Endometrial microvascular endothelial cells (primary cell): ENCODE data around the gene CHRNA5. TPM values are rescaled to one million over a fixed set of nuclear protein-coding genes. Genes with fewer than 3 reads are reported as not detected.

ENCODE experiments used
- in situ Hi-C: cut with HindIII; loops from 2 replicates; pipeline ENCODE4 v1.10.0; 2017; ENCODE audit warnings: low sequenced_read_pairs, low pct_unique_long_range_greater_than_20kb; ENCODE audit errors: inconsistent ontology term
- total RNA-seq: library from RNA; depleted of rRNA; stranded (reverse); fragments of >200 nt; gene quantifications from one replicate; pipeline ENCODE4 v1.2.3, GENCODE V29; 2015; ENCODE audit errors: inconsistent ontology term

The CHRNA5 gene
- total RNA-seq, 1 donor from 2014 or later = 18.6 TPM

GRCh38 chr15:78617516-78617915 is 52.2 kb downstream of the CHRNA5 start:
- in situ Hi-C loops = no loop called here

- in situ Hi-C loops = no loop called here
Observed at GRCh38 chr15:78618064-78618463, 52.7 kb downstream of the CHRNA5 start.

DNA sequence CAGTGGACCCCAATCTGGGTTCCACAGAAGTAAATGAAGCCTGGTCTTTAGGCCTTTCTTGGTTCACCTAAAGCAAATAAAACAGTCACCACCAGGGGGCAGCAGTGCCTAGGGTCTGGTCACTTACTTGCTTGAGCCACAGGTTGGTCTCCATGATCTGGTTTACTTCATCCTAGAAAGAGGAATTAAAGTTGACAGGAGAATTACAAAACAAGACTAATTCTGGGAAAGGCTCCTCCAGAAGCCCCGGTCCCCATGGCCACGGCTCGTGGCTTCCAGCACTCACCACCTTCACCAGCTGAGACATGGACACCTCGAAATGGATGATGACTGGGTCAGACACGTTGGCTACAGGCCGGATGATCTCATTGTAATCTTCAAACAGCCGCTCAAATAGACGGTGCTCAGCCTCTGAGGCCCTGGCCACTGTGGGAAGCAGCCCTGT is 53.2 kb downstream of the CHRNA5 start:
- in situ Hi-C loops = no loop called here

DNA sequence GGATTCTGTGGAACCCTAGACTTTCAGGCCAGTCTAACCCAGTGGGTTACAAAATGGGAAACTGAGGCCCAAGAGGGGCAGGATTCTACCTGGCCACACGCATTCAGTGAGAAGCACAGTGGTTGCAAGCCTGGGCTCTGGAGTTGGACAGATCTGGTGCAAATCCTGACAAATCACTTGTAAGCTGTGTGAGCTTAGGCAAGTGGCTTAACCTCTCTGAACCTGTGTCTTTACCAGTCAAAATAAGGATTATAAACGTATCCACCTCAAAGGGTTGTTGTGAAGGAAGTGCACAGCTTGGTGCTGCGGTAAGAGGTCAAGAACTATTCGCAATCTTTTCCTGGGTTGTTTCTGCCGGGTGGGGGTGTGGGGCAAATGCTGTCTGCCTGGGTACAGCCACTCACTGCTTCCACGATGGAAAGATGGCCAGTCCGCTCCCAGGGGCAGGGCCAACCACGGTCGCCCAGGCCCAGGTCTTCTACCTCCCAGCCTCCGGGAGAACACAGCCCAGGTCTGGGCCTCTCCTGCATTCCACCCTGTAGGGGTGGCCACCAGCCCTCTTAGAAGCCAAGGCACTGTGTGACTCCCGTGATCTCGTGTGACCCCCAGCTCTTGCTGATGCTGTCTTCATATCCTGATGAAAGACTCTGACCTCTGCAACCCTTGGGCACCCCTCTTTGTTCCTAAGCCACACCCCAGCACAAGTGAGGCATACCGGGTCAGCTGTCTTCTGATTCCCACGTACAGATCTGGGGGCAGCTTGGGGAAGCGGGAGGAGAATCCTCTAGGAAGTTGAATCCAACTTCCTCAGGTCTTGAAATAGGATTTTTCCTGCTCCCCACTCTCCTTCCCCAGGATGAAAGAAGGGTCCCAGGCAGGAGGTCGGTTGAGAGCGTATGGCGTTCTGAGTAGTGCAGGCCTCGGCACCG is 54.0 kb downstream of the CHRNA5 start:
- in situ Hi-C loops = no loop called here

DNA sequence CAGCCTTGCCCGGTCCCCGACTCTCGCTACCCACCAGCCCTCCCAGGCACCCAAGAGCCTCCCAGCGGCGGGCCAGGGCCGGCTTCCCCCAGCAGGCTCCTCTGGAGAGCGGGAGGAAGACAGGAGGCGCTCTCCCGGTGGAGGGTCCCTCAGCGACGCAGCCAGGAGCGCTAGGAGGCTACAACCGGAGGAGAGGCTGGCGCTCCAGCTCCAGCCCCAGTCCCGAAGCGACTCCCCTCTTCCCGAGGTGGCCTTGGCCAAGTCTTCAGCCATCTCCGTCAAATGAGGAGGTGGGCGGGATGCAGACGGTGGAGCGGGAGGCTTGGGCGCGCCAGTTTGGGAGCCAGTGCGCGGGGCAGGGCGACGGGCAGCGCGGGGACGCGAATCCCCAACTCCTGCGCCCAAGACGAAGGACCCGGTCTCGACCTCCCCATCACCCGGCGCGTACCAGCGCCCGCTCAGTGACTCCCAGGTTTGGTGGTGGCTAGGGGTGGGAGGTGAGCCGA is 54.8 kb downstream of the CHRNA5 start:
- in situ Hi-C loops = no loop called here

- in situ Hi-C loops = no loop called here
Observed at GRCh38 chr15:78620527-78621421, 55.5 kb downstream of the CHRNA5 start, which contains the start of gene CHRNA3. CHRNA3 (minus strand) TSS chr15:78620996; CDS start chr15:78620794, 202 bp downstream.

DNA sequence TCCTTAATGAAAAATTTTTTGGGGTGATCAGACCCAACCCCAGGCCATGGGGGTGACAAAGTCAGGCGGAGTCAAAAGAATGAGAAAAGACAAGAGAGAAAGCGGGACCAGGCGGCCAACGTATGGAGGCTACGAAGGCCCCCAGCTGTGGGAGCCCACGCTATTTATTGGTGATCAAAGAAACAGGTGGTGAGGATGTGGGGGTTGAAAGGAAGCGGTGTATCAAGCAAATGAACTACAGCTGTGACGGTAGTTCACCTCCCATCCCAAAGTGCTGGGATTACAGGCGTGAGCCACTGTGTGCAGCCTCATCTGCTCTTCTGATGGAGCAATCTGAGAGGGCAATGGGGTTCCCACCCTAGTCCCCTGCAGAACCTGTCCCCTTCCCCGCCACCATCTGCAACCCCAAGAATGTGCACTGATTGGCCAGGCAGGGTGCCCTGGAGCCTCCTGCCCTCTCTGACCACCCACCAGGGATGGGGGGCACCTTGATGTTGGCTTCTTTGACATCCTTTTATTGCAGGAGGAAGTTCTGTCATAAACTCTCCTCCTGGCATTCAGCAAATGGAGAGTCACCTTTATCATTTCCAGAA is 56.6 kb downstream of the CHRNA5 start:
- in situ Hi-C loops = no loop called here

DNA sequence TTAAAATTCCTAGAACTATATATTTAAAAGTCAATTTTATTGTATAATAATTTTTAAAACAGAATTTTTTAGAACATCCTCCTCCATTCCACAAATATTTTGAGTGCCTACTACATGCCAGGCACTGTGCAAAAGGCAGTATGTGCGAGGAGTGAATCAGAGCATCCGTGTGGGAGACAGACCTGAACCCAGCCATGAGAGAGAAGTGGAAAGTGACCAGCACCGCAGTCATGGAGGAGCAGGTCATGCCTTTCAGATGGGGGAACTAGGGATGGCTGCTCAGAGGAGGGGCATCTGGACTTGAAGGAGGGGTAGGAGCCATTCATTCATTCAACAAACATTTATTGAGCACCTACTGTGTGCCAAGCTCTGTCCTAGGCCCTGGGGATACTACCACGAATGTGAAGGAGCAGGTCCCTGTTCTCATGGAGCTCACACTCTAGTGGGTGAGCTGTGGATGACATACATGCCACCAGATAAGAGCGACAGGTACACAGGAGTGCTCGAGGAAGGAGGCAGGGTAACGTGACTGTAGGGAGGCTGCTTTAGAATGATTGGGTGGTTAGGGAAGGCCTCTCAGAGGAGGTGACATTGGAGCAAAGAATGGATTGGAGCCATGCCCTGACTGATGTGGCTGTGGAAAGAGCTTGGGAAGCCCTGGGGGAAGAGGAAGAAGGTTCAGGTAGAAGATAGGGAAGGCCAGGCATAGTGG is 58.6 kb downstream of the CHRNA5 start:
- in situ Hi-C loops = no loop called here

DNA sequence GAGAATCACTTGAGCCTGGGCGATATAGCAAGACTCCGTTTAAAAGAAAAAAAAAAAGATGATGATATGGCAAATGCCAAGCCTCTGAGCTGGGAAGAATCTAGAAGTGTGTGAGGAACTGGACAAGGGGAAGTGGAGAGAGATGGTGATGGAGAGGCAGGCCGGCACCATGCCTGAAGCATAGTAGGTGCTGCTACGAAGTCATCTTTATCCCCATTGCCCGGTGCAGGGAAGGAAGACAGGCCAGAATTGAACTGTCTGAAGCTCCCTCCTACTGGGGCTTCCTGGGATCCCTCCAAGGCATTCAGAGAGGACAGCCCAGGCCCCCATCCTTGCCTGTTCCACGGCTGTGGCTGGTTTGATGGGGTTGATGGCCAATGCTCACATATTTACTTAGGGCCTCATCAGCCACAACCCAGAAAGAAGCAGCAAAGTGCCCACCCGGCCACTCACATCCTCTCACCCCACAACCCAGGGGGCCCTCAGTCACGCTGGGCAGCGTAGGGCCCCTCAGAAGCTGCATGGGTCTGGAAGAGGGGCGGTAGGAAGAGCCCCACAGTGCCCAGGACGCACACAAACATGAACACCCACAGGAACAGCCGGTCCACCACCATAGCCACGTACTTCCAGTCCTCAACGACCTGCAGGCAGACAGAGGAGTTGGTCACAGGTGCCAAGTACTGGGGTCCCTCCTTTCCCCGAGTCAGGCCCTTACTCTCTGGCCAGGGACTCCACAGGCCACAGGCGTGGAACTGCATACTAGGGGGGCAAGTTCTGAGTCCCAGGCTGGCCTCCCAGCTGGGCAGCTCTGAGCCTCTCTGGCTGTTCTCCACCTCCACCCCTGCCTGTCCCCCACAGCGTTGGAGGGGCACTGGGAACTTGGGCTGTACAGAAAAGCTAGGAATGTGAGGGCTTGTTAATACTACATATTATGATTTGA is 59.6 kb downstream of the CHRNA5 start:
- in situ Hi-C loops = no loop called here

- in situ Hi-C loops = no loop called here
Observed at GRCh38 chr15:78625606-78626280, 60.4 kb downstream of the CHRNA5 start.

DNA sequence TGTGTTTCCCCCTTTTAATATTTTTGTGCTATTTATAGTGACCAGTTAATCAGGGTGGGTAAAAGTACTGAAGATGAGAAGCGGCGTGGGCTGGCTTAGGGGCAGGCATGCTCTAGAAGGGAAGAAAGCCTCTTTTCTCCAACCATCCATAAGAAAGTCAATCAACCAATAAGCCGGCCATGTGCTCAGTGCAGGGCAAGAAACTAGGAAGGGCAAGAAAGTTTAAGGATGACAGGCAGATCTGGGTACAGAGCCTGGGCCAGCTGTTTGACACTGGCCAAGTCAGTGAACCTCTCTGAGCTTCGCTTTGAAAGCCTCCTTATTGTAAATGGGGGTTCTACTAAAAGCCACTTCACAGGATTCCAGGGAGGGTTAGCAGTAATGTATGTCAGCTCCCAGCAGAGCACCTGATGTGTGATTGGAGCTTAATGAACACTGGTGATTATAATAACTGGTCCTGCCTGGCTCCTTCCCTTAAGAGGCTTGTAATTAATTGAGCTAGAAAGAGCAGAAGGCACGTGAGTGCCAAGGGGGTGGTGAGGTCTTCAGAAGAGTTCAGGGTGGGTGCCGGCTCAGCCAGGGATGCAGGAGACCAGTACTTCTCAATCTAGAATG is 61.2 kb downstream of the CHRNA5 start:
- in situ Hi-C loops = no loop called here

- in situ Hi-C loops = no loop called here
Observed at GRCh38 chr15:78627348-78627747, 62.0 kb downstream of the CHRNA5 start.

GRCh38 chr15:78628227-78628626 is 62.9 kb downstream of the CHRNA5 start:
- in situ Hi-C loops = no loop called here

DNA sequence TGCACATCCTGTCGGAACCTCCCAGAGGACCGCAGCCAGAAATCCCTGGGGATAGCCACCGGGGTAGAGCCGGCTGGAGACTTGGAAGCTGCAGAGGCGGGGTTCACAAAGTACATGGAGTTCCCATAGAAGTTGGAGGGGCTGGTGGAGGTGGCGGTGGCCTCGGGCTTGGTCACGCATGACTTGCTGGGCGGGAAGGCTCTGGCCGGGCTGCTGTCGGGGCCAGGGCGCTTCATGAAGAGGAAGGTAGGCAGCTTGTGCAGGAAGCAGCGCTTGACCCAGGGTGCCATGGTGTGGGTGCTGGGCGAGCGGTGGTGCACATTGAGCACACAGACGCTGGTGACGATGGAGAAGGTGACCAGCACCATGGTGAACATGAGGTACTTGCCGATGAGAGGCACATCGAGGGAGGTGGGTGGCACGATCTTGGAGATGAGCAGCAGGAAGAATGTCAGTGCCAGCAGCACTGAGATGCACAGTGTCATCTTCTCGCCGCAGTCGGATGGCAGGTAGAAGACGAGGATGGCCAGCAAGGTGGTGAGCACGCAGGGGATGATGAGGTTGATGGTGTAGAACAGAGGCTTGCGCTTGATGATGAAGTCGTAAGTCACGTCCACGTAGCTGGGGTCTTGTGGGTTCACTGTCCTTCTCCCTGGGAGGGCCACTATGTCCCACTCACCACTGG is 63.9 kb downstream of the CHRNA5 start:
- in situ Hi-C loops = no loop called here

DNA sequence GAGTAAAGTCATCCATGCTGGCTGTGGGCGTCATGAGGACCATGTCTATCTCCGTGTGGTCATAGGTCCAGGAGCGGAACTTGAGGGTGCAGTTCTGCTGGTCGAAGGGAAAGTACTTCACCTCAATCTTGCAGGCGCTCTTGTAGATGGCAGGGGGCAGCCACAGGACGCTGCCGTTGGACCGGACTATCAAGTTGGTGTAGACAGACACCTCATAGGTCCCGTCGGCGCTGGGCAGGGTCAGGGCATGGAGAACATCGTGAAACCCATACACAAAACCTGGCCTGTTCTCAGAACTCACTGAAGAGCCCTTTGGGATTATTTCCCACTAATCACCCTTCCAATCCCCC is 64.4 kb downstream of the CHRNA5 start:
- in situ Hi-C loops = no loop called here
